A549 (cell line): ENCODE measurements around the gene SATL1. TPM values are rescaled to one million over a fixed set of nuclear protein-coding genes. Genes with fewer than 3 reads are reported as not detected.

ENCODE experiments used
- ATAC-seq, 2 experiments: fragments of 200-7000 bp in 1 of 2; fragments of >200 bp in 1 of 2; cut with Nextera tagmentation in 1 of 2; cut with Tn5 transposase in 1 of 2; 3 replicates each; pipeline versions ENCODE4 v1.8.0 to v1.9.1; 2018 to 2020; ENCODE audit warnings: mild to moderate bottlenecking in 1 of 2, moderate library complexity in 1 of 2
- CTCF ChIA-PET: fragments of 300-600 bp; sonication (Branson Sonifier 250); formaldehyde crosslinking; extraction: SDS; loops from one replicate; lab custom pipeline; 2021; ENCODE audit warnings: antibody characterized with exemption, inconsistent platforms; lab: Yijun Ruan, JAX
- POLR2A ChIA-PET: fragments of 350-600 bp; formaldehyde crosslinking; extraction: SDS; loops from one replicate; lab custom pipeline; 2021; ENCODE audit warnings: antibody characterized with exemption, inconsistent platforms; lab: Yijun Ruan, JAX
- DNase-seq, 2 experiments: peaks; one replicate each; pipeline versions ENCODE4 v3.0.0 to v3.0.0-alpha.2; 2011 to 2016; ENCODE audit warnings: low read depth in 1 of 2, low spot score in 1 of 2
- FAIRE-seq: peaks from 2 replicates; lab custom pipeline; 2011; peaks lifted over from hg19 to GRCh38; lab: Jason Lieb, UNC
- H3K27ac ChIP-seq, 2 experiments: fragments of >200 bp; sonication (Bioruptor Twin); formaldehyde crosslinking; 3 replicates each; pipeline ENCODE4 v1.5.1; 2016 to 2017
- H3K4me1 ChIP-seq: fragments of >200 bp; sonication (Bioruptor Twin); formaldehyde crosslinking; 3 replicates; pipeline ENCODE4 v1.6.1; 2016
- H3K4me2 ChIP-seq: fragments of >200 bp; sonication (Bioruptor Twin); formaldehyde crosslinking; 3 replicates; pipeline ENCODE4 v1.6.1; 2016
- H3K4me3 ChIP-seq: fragments of >200 bp; sonication (Bioruptor Twin); formaldehyde crosslinking; 3 replicates; pipeline ENCODE4 v1.5.1; 2016
- H3K9me3 ChIP-seq: fragments of >200 bp; sonication (Bioruptor Twin); formaldehyde crosslinking; 3 replicates; pipeline ENCODE4 v1.6.1; 2016
- BHLHE40 ChIP-seq: IDR thresholded peaks from 2 replicates; pipeline ENCODE4 v1.6.1; 2012; ENCODE audit warnings: low read depth, low read length, inconsistent platforms
- CBX2 ChIP-seq: fragments of 200-600 bp; sonication (generic); IDR thresholded peaks from 2 replicates; pipeline ENCODE4 v1.6.1; 2016; ENCODE audit warnings: low read depth, mild to moderate bottlenecking, borderline replicate concordance
- CBX8 ChIP-seq: fragments of 200-600 bp; sonication (generic); IDR thresholded peaks from 2 replicates; pipeline ENCODE4 v1.6.1; 2016
- CHD4 ChIP-seq: fragments of 200-600 bp; sonication (generic); IDR thresholded peaks from 2 replicates; pipeline ENCODE4 v1.6.1; 2016; ENCODE audit warnings: antibody characterized with exemption, mild to moderate bottlenecking, borderline replicate concordance
- ELK1 ChIP-seq: fragments of 150-350 bp; IDR thresholded peaks from 2 replicates; pipeline ENCODE4 v1.6.1; 2014; ENCODE audit warnings: low read depth, mild to moderate bottlenecking, low read length
- ESRRA ChIP-seq: fragments of 150-350 bp; IDR thresholded peaks from 2 replicates; pipeline ENCODE4 v1.6.1; 2014; ENCODE audit warnings: mild to moderate bottlenecking, low read length, borderline replicate concordance
- FOSB ChIP-seq: fragments of 250-450 bp; sonication (Bioruptor Pico); IDR thresholded peaks from 2 replicates; pipeline ENCODE4 v1.5.0; 2020; ENCODE audit warnings: mild to moderate bottlenecking, moderate library complexity
- FOXS1 ChIP-seq: fragments of 250-450 bp; sonication (Bioruptor Pico); IDR thresholded peaks from 2 replicates; pipeline ENCODE4 v1.5.0; 2020; ENCODE audit warnings: mild to moderate bottlenecking, moderate library complexity
- GATA3 ChIP-seq: IDR thresholded peaks from 2 replicates; pipeline ENCODE4 v1.6.1; 2012; ENCODE audit warnings: borderline replicate concordance
- HDAC2 ChIP-seq: fragments of 200-600 bp; sonication (generic); IDR thresholded peaks from 2 replicates; pipeline ENCODE4 v1.6.1; 2016
- HES2 ChIP-seq: fragments of >200 bp; sonication (Bioruptor Twin); formaldehyde crosslinking; IDR thresholded peaks from 2 replicates; pipeline ENCODE4 v1.6.1; 2016
- HMGXB4 ChIP-seq: fragments of 250-450 bp; sonication (Bioruptor Pico); IDR thresholded peaks from 2 replicates; pipeline ENCODE4 v1.5.0; 2021; ENCODE audit warnings: mild to moderate bottlenecking, moderate library complexity, borderline replicate concordance
- HOXA7 ChIP-seq: fragments of 250-450 bp; sonication (Bioruptor Pico); IDR thresholded peaks from 2 replicates; pipeline ENCODE4 v1.5.0; 2020; ENCODE audit warnings: mild to moderate bottlenecking, moderate library complexity
- HOXB13 ChIP-seq: fragments of 250-450 bp; sonication (Bioruptor Pico); IDR thresholded peaks from 2 replicates; pipeline ENCODE4 v1.5.0; 2020; ENCODE audit warnings: low read depth, mild to moderate bottlenecking, moderate library complexity
- HOXB5 ChIP-seq: fragments of 250-450 bp; sonication (Bioruptor Pico); IDR thresholded peaks from 2 replicates; pipeline ENCODE4 v1.5.0; 2020; ENCODE audit warnings: mild to moderate bottlenecking, moderate library complexity
- JUNB ChIP-seq: fragments of >200 bp; sonication (Bioruptor Twin); formaldehyde crosslinking; IDR thresholded peaks from 2 replicates; pipeline ENCODE4 v1.6.1; 2016
- MAFK ChIP-seq: fragments of 450-650 bp; IDR thresholded peaks from 2 replicates; pipeline ENCODE4 v1.6.1; 2014; ENCODE audit not compliant: partially characterized antibody
- MAX ChIP-seq: IDR thresholded peaks from 2 replicates; pipeline ENCODE4 v1.6.1; 2012
- MAZ ChIP-seq: fragments of 150-350 bp; IDR thresholded peaks from 2 replicates; pipeline ENCODE4 v1.6.1; 2014; ENCODE audit warnings: antibody characterized with exemption, low read depth, low read length, borderline replicate concordance
- NR3C1 ChIP-seq: fragments of >200 bp; sonication (Bioruptor Twin); formaldehyde crosslinking; IDR thresholded peaks from 3 replicates; pipeline ENCODE4 v1.6.1; 2017
- POLR2A ChIP-seq: IDR thresholded peaks from 2 replicates; pipeline ENCODE4 v1.6.1; 2012; ENCODE audit warnings: mild to moderate bottlenecking, low read length
- RARB ChIP-seq: fragments of 250-450 bp; sonication (Bioruptor Pico); IDR thresholded peaks from 2 replicates; pipeline ENCODE4 v1.8.0; 2021; ENCODE audit warnings: mild to moderate bottlenecking, moderate library complexity
- RCOR1 ChIP-seq: fragments of 150-350 bp; IDR thresholded peaks from 2 replicates; pipeline ENCODE4 v1.6.1; 2014; ENCODE audit warnings: antibody characterized with exemption, low read length, low read depth
- RFX5 ChIP-seq: fragments of 450-650 bp; IDR thresholded peaks from 2 replicates; pipeline ENCODE4 v1.7.1; 2014; ENCODE audit warnings: antibody characterized with exemption, mild to moderate bottlenecking, moderate library complexity
- SMC3 ChIP-seq: fragments of >200 bp; sonication (Bioruptor Twin); formaldehyde crosslinking; IDR thresholded peaks from 3 replicates; pipeline ENCODE4 v1.6.1; 2018; ENCODE audit warnings: inconsistent platforms
- TFCP2L1 ChIP-seq: fragments of 250-450 bp; sonication (Bioruptor Pico); IDR thresholded peaks from 2 replicates; pipeline ENCODE4 v1.5.0; 2021; ENCODE audit warnings: mild to moderate bottlenecking
- ZC3H11A ChIP-seq: fragments of 450-650 bp; IDR thresholded peaks from 2 replicates; pipeline ENCODE4 v1.6.1; 2014; ENCODE audit warnings: antibody characterized with exemption, mild to moderate bottlenecking
- ZNF302 ChIP-seq: fragments of 250-450 bp; sonication (Bioruptor Pico); IDR thresholded peaks from 2 replicates; pipeline ENCODE4 v1.9.0; 2021; ENCODE audit warnings: inconsistent platforms, mild to moderate bottlenecking, moderate library complexity
- ZSCAN20 ChIP-seq: fragments of 250-450 bp; sonication (Bioruptor Pico); IDR thresholded peaks from 2 replicates; pipeline ENCODE4 v1.8.0; 2022; ENCODE audit warnings: mild to moderate bottlenecking, moderate library complexity
- WGBS: methylation state at CpG from one replicate; pipeline ENCODE4 v1.1.6; 2017; ENCODE audit errors: missing lambda C conversion rate; 5-methylcytosine and 5-hydroxymethylcytosine counted together
- polyA plus RNA-seq, 4 experiments: library from polyadenylated mRNA; depleted of rRNA in 3 of 4; stranded (reverse); fragments of >200 nt; fragmentation: RNase III in 1 of 4; extraction: RNeasy Plus Mini Kit Qiagen cat#74134 plus additional on column Dnase treatment in 1 of 4; gene quantifications; 2 replicates in 3 of 4; 3 replicates in 1 of 4; pipeline ENCODE4 v1.2.3, GENCODE V29; 2011 to 2017
- TF ChIP-seq, protein P1 (sequence below): fragments of 450-650 bp; IDR thresholded peaks from 2 replicates; pipeline ENCODE4 v1.6.1; 2014; ENCODE audit warnings: antibody characterized with exemption
- TF ChIP-seq, protein P2 (sequence below): IDR thresholded peaks from 2 replicates; pipeline ENCODE4 v1.6.1; 2012; ENCODE audit warnings: low read depth, borderline replicate concordance

Gene SATL1
- polyA plus RNA-seq, 2 of the 4 experiments (the other 2 are of a cell fraction) = 0.03 to 0.06 TPM

DNA sequence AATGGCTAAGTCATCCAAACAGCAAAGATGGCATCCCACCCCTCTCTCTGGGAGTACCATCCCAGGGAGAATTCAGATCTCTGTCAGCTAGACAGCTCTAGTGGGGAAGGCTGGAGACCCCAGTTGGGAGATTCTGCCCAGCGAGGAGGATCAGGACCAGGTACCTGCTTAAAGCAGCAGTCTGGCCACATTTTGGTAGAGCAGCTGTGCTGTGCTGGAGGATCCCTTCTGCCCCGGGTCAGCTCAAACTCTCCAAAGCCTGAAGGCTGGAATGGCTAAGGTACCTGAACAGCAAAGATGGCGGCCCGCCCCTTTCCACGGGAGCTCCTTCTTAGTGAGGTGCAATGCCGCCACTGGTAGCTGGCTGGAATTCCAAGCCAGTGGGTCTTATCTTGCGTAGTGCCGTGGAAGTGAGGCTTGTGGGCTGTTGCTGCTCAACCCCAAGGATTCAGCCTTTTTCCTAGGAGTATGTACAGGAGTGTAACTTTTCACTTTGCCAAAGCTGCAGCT is 40.1 kb downstream of the SATL1 start (continued):
- no peak for TF ChIP-seq CHD4
- no peak for TF ChIP-seq HMGXB4 (CRISPR knock-in tag)
- no peak for TF ChIP-seq HOXA7
- no peak for TF ChIP-seq HDAC2
- TF ChIP-seq, protein P1, sequence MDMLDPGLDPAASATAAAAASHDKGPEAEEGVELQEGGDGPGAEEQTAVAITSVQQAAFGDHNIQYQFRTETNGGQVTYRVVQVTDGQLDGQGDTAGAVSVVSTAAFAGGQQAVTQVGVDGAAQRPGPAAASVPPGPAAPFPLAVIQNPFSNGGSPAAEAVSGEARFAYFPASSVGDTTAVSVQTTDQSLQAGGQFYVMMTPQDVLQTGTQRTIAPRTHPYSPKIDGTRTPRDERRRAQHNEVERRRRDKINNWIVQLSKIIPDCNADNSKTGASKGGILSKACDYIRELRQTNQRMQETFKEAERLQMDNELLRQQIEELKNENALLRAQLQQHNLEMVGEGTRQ = no peak
- TF ChIP-seq POLR2A = no peak
- no peak for TF ChIP-seq RFX5
- no peak for TF ChIP-seq ZSCAN20 (CRISPR knock-in tag)
- no peak for TF ChIP-seq ZNF302 (CRISPR knock-in tag)

DNA sequence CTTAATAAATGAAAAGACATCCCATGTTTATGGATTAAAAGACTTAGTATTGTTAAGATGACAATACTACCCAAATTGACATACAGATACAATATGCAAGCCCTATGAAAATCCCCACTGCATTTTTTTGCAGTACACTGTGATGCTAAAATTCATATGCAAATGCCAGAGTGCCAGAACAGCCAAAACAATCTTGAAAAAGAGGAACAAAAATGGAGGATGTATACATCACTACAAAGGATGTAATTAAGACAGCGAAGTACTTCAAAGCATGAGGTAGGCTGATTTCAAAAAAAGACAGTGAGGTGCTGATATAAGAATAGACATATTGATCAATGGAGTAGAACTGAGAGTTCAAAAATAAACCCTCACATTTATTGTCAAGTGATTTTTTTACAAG is 47.3 kb downstream of the SATL1 start:
- H3K4me1 ChIP-seq = no peaks in the 10 kb centered on the region
- WGBS = 5% methylated on average over 1 of the region's 1 CpG
- H3K9me3 ChIP-seq = no peaks in the 10 kb centered on the region
- H3K4me2 ChIP-seq = no peak overlapping the region
- H3K27ac ChIP-seq = no peak overlapping the region
- TF ChIP-seq HOXB5 (no peak), CBX8 (no peak), MAFK (no peak), GATA3 (no peak), HES2 (no peak), ZNF302 (CRISPR knock-in tag) (no peak), FOSB (CRISPR knock-in tag) (no peak), MAX (no peak), FOXS1 (CRISPR knock-in tag) (no peak), RCOR1 (no peak), ESRRA (no peak)
- TF ChIP-seq, protein P2, sequence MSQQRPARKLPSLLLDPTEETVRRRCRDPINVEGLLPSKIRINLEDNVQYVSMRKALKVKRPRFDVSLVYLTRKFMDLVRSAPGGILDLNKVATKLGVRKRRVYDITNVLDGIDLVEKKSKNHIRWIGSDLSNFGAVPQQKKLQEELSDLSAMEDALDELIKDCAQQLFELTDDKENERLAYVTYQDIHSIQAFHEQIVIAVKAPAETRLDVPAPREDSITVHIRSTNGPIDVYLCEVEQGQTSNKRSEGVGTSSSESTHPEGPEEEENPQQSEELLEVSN = no peak
- ChIA-PET CTCF (no interaction called here), POLR2A (no interaction called here)
- DNase-seq (no peak), ATAC-seq (no peak), FAIRE-seq (no peak)
- no peak overlapping the region for H3K4me3 ChIP-seq

DNA sequence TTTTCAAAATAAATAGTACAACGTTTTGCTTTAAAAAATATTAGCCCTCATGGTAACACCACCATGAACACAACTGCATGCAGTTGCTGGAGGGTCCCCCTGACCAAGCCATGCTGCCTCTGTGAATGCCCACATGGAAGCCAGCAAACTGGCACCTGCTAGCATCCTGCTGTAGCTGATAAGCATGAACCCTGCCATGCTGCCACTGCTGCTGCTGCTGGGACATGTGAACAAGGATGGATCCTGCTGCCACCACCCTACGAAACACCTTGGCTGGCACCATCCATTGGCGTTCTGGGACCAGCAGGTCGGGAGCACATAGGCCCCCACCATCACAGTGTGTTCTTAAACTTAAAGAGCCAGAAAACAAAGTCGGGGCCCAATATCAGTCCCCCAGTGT is 83.9 kb downstream of the SATL1 start:
- ChIA-PET CTCF (no interaction called here), POLR2A (no interaction called here)
- TF ChIP-seq MAX (no peak), CBX2 (no peak), HOXB13 (CRISPR knock-in tag) (no peak), RARB (CRISPR knock-in tag) (no peak), ELK1 (no peak), MAFK (no peak), SMC3 (no peak), NR3C1 (no peak), ZC3H11A (no peak), HDAC2 (no peak), HES2 (no peak), MAZ (no peak), BHLHE40 (no peak), ZNF302 (CRISPR knock-in tag) (no peak), JUNB (no peak), TFCP2L1 (CRISPR knock-in tag) (no peak)
- TF ChIP-seq, protein P1 = no peak
- whole genome bisulfite sequencing = 13% methylated on average over 4 of the region's 5 CpGs
- no peak for DNase-seq
- Histone ChIP-seq H3K4me1 (no peaks in the 10 kb centered on the region), H3K9me3 (no peaks in the 10 kb centered on the region), H3K4me3 (no peak overlapping the region), H3K27ac (no peak overlapping the region), H3K4me2 (no peak overlapping the region)
- no peak for FAIRE-seq
- no peak for ATAC-seq
